Stimulated activated CD4-positive, alpha-beta T cell treated with anti-CD3 and anti-CD28 coated beads, Interleukin-4, amount 100 ng/mL, for 1 hour (primary cell): Measurements from ENCODE around the gene VAV1.
"Not testable (repeated sequence)": the region's sequence is repeated elsewhere in the genome, so short reads cannot be mapped to it uniquely, and the experiment has no call there.

ENCODE experiments used
- DNase-seq: peaks from one replicate; pipeline ENCODE4 v3.0.0-alpha.2; 2020

The VAV1 gene

GRCh38 chr19:6737284-6737872 is 35.1 kb upstream of the VAV1 start, which contains the start of gene GPR108:
GPR108 (minus strand) TSS chr19:6737580; CDS start chr19:6737576, 4 bp downstream.
- DNase-seq: peak; percentile 99

DNA sequence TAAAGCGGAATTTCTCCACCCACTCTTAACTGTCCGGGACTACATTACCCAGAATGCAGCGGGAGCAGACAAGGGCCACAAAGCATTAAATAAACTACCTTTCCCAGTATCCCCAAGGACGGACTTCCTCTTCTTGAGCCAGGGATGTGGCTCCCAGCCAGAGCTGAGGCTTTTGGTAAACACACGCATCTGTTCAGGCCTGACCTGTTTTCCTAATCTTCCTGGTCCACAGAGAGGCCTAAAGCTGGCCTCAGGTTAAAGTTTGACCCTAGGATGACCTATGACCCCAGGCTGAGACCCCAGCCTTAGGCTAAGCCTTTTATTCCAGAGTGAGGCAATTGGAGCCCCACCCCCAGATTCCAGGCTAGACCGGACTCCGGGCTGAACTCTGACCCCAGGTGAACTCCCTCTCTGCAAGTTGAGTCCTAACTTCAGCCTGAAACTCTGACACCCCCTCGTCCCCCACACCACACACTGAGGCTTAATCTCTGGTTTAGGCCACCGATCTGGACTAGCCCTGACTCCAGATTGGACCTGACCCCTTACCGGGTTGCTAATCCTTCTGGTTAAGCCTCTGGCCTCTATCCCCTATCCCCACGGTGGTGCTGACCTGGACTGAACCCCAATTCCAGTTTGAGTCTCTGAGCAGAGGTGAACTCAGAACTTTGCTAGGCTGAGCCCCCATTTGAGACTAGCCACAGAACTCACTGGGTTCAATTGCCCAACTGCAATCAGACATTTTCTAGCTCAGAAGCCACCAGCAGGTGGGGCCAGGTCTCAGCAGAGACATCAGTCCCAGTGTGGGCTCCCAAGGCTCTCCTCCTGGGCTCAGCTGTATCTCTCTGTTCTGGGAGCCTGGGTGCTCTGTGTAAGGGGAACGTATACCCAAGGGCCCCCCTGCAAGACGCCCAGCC is 34.4 kb upstream of the VAV1 start:
- peak; percentile 76 for DNase-seq

DNA sequence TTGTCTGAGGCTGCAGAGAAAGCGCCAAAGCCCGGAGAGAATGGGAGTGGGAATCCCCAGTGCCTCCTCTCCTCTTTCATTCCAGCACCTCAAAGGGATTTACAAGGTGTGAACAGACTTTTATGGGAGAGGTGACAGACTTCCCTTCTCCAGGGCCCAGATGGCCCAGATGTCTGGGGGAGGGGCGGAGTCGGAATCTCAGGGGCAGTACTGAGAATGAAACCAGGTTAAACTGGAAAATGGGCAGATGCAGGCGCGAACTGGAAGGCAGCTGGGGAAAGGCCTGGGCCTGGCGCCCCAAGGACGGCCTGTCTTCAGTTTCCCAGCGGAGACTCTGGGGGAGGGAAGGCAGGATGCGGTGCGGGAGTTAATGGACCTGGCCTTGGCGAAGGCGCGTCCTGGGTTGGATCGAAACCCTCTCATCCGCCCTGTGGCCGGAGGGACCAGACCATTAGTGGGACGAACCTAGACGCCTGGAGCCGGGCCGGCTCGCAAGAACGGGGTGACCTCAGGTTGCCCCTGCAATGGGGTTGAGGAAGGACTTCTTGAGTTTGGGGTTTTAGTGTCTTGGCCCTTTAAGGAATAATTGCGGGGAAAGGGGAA is 33.6 kb upstream of the VAV1 start:
- DNase-seq: peak; percentile 29

DNA sequence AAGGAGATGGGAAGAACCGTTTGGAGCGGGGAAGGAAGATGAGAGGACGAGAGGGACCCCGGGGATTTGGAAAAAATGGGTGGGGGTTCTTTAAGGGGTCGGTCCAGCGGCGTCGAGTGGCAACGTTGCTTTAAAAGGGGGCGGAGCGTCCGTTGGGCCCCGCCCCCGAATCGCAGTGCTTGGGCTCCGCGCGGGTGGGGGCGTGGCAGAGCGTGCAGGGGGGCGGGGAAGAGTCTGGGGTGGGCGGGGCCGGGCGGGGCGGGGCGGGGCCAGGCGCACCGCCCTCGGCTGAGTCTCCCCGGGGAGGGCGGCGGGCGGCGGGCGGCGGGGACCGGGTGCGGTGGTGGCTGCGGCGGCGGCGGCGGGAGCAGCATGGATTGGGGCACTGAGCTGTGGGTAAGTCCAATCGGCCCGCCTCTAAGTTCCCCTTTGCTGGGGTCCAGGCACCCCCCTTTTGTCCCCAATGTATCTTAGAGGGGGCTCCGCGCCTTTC is 33.1 kb upstream of the VAV1 start, which contains the start of gene TRIP10:
Gene TRIP10 (plus strand): TSS at position 291 of the 493 bp plus-strand sequence. CDS start 82 bp downstream, at position 373.
- DNase-seq: peak; percentile 83

- no peak for DNase-seq
These were observed 32.5 kb upstream of the VAV1 start for GRCh38 chr19:6739883-6740588.

DNA sequence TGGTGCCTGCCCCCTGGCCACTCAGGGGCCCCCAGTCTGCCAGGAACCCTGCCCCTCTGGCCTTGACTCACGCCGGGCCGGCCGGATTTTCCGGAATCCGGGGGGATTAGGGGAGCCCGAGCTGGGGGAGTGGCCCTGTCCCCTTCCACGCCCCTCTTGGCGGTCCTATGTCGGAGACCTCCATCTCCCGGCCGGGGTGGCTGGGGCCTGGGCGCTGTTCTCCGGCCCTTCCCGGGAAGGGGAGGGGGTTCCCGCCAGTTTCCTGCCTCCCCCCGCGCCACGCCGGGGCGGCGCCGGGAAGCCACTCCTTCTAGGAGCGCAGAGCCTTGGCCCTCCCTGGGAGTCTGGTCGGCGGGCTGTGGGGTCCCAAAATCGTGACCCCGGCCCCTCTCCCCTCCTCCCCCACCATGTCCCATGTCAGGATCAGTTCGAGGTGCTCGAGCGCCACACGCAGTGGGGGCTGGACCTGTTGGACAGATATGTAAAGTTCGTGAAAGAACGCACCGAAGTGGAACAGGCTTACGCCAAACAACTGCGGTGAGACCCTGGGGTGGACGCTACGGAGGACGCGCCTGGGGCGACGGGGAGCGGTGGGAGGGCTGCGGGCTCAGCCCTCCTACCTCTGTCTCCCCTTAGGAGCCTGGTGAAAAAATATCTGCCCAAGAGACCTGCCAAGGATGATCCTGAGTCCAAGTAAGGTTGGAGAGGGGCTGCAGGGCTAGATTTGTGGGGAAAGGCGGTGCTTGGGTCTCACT is 31.7 kb upstream of the VAV1 start:
- DNase-seq: no peak

DNA sequence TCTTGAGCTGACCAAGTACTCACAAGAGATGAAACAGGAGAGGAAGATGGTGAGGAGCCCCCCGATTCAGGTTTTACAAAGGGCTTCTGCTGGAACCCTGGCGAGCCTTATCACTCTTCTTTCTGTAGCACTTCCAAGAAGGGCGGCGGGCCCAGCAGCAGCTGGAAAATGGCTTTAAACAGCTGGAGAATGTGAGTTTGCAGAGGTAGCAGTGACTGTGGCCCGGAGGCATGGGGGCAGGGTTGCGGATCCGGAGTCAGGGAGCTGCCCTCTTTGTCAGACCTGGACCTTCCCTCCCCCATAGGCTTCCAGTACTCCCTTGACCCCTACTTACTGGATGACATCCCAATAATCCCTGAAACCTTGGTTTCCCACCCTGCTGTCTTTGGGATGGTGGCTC is 29.4 kb upstream of the VAV1 start:
- DNase-seq: no peak

DNA sequence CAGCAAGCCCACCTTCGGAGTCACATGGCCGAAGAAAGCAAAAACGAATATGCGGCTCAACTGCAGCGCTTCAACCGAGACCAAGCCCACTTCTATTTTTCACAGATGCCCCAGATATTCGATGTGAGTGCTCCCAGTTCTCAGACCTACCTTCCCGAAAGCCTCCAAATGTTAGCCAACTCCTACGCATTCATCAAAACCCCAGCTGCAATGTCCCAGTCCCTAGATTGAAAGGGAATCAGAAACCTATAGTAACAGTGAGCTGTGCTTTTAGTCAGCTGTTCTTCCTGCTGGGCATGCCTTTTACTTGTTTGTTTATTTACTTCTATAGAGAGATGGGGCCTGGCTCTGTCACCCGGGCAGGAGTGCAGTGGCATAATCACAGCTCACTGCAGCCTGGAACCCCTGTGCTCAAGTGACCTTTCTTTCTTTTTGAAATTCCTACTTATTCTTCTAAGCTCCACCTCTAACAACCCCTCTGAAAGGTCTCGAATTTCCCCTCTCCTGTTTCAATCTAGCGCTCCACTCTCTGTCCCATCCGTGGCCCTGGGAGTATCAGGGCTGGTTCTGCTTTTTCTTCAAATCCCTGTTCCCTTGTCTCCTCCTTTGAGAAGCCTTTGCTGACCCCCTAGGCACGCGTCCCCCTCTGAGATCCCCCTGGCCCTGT is 28.7 kb upstream of the VAV1 start:
- DNase-seq: no peak

- DNase-seq: no peak
These were observed 27.9 kb upstream of the VAV1 start for GRCh38 chr19:6744381-6745301.

GRCh38 chr19:6745965-6746364 is 26.5 kb upstream of the VAV1 start:
- DNase-seq: no peak

- DNase-seq: not testable (repeated sequence)
These were observed 24.0 kb upstream of the VAV1 start for GRCh38 chr19:6748543-6748942.

DNA sequence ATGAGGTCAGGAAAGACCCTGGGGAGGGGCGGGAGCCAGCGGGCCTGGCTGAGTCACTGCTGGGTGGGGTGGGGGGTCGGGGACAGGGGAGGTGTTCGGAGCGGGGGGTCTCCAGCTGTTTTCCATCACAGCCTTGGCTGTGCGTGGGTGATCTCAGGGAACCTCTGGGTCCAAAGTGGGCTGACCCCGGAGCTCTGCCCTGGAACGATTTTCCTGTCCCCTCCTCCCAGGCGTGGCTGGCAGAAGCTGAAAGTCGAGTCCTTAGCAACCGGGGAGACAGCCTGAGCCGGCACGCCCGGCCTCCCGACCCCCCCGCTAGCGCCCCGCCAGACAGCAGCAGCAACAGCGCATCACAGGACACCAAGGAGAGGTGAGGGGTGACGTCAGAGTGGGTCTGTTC is 22.4 kb upstream of the VAV1 start:
- DNase-seq: no peak

GRCh38 chr19:6751189-6751588 is 21.3 kb upstream of the VAV1 start:
- no peak for DNase-seq

DNA sequence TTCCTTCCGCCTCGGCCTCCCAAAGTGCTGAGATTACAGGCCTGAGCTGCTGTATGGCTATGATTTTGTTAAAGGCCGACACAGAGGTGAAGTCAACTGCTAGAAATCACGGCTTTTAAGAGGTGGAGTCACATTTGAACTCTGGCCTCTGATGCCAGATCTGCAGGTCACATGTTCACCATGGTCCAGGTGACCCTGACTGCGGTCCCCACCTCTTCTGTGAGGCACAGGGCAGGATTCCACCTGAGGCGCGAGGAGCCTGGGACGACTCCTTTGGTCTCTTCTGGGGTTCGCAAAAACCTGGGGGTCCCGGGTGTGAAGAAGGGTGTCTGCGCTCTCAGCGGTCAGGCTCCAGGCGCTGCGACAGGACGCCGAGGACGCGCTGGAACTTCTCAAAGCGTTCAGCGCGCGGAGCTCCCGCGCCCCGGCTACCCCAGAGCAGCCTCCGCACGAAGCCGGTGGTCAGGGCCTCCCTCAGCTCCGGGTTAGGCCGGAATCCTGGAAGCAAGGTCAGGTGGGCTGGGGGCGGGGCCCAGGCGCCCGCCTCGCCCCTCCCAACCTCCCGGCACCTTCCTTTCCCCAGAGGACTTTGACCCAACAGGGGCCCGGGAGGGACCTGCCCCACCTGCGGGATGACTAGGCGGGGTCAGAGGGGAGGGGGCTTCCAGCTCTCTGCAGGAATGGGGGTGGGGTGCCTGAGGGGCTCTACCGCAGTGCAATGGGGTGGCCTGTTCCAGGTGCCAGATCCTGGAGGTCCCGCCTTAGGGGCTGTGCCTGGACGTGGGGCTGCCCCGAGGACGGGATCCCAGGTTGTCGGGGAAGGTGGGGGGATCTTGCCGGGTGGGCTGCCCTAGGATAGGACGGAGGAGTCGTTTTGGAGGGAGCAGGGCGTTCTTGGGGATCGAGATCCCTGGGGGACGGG is 20.0 kb upstream of the VAV1 start:
- DNase-seq: no peak

DNA sequence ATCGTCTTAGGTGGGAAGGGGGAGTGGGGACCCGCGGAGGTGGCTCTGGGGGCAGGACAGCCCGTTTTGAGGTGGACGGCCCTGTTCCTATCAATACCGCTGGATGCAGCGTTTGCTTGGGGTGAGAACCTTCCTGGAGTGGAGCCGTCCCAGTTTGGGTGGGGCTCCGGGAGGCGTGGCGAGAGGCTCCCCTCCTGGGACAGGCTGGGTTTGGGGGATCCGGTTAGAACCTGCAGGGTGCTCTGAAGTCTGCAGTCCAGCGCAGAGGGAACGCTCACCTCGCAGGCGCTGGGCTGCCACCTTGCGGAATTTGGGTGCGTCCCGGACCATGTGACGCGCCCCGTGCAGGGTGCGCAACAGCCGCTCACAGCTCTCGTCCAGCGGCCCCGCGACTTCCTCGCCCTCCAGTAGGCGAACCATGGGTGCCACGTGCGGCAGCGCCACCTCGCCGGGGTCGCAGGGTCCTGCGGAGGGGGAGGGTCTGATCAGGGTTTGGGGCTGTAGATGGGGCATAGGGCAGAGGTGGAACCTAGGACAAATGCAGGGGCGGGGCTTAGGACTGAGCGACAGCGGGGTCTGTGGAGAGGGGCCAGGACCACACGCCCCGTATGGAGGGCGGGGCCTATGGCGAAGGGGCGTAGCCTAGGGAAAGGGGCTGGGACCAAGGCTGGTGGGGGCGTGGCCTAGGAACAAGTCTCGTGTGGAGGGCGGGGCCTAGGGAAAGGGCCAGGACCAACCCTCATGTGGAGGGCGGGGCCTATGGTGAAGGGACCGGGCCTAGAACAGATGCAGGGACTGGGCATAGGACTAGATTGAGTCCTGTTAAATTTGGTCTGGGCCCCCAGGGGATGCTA is 19.1 kb upstream of the VAV1 start:
- DNase-seq: peak; percentile 84

- no peak for DNase-seq
These were observed 18.4 kb upstream of the VAV1 start for GRCh38 chr19:6754136-6754535.

DNA sequence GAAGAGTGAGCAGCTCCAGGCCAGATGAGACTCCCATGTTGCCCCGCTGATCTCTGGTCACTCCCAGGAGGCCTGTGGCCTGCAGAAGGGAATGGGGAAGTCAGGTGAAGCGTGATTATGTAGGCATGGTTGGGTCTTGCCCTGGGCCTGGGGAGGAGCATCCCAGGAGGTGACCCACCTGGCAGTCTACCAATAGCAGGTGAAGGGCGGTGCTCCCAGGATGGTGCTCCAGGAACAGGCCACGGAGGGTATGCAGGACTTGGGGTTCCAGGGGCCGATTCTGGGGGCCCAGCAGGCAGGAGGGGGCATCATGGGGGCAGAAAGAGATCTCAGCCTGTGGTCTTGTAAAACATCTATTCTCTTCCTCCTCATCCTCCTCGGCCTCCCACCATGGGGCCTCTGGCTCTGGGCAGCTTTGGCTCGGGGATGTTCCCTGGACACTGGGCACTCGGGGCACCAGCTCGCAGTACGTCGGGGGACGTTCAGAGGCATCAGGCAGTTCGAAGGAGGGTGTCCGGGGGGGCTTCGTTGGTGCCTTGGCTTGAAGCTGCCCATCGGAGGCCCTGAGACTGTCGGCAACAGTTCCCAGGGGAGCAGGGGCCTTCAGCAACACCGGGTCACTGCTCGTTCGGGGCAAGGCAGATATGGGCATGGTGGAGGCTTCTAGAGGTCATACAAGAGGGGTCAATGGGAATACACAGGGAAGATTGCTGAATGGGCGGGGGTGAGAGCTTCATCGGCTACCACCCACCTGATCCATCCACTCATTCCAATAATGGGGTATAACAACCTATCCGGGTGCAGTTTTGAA is 17.6 kb upstream of the VAV1 start:
- no peak for DNase-seq
